ENCODE results near the gene PLOD1. TPM values are rescaled to one million over a fixed set of nuclear protein-coding genes. Genes with fewer than 3 reads are reported as not detected.

PLOD1 gene
- total RNA-seq, 1 experiment from 2014 or later = 94.8 TPM

DNA sequence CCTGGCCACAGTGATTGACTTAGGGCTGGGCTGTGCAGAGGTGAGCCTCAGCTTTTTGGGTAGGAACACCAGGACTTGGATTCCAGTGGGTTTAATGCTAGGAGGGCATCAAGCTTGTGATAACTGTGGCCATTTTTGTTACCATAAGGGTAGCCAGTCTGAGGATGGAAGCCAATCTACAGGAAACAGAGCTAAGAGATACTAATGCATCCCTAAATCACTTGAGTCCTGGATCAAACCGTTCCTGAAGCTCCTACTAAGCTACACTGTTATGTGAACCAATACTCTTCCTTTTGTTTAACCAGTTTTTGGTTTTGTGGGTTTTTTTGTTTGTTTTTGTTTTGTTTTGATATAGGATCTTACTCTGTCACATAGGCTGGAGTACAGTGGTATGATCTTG, 20.5 kb upstream of the PLOD1 start:
- ChIA-PET CTCF (no interaction called here), POLR2A (ENCODE audit: low non-redundant PET) (no interaction called here)
- DNase-seq (ENCODE audit: low spot score) = no peak
- H3K27me3 ChIP-seq (replicated peaks; ENCODE audit: insufficient read depth, low read depth, low read length, poor library complexity) = no peaks in the 10 kb centered on the region
- no peaks in the 10 kb centered on the region for H3K9me3 ChIP-seq (ENCODE audit: low read depth, low read length, poor library complexity, severe bottlenecking)
- BruUV-seq (replicated peaks) = no TSS peak
- H3K27ac ChIP-seq (ENCODE audit: low read depth, low read length, poor library complexity, severe bottlenecking) = no peak overlapping the region
- peaks cover 5% of the 10 kb centered on the region for H3K36me3 ChIP-seq (ENCODE audit: insufficient read depth, low read length, poor library complexity, severe bottlenecking)
- H3K4me1 ChIP-seq (ENCODE audit: insufficient read depth, low read length, poor library complexity, severe bottlenecking) = peaks cover 4% of the 10 kb centered on the region
- H3K4me3 ChIP-seq (ENCODE audit: low read depth, low read length, poor library complexity, severe bottlenecking) = no peak overlapping the region
- no peak for TF ChIP-seq EZH2 (IDR thresholded peaks at IDR 0.05; ENCODE audit: borderline replicate concordance, low read depth, low read length, poor library complexity, severe bottlenecking)
- TF ChIP-seq, protein P1, sequence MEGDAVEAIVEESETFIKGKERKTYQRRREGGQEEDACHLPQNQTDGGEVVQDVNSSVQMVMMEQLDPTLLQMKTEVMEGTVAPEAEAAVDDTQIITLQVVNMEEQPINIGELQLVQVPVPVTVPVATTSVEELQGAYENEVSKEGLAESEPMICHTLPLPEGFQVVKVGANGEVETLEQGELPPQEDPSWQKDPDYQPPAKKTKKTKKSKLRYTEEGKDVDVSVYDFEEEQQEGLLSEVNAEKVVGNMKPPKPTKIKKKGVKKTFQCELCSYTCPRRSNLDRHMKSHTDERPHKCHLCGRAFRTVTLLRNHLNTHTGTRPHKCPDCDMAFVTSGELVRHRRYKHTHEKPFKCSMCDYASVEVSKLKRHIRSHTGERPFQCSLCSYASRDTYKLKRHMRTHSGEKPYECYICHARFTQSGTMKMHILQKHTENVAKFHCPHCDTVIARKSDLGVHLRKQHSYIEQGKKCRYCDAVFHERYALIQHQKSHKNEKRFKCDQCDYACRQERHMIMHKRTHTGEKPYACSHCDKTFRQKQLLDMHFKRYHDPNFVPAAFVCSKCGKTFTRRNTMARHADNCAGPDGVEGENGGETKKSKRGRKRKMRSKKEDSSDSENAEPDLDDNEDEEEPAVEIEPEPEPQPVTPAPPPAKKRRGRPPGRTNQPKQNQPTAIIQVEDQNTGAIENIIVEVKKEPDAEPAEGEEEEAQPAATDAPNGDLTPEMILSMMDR (conservative IDR thresholded peaks at IDR 0.05; ENCODE audit: low read depth, low read length) = no peak
- intact Hi-C loops (cut with micrococcal nuclease; ENCODE audit: unreplicated experiment) = no loop called here

- no peaks in the 10 kb centered on the region for H3K9me3 ChIP-seq (ENCODE audit: low read depth, low read length, poor library complexity, severe bottlenecking)
- no peak overlapping the region for H3K4me3 ChIP-seq (ENCODE audit: low read depth, low read length, poor library complexity, severe bottlenecking)
- no peaks in the 10 kb centered on the region for H3K4me1 ChIP-seq (ENCODE audit: insufficient read depth, low read length, poor library complexity, severe bottlenecking)
- BruUV-seq (replicated peaks) = no TSS peak
- intact Hi-C loops (cut with micrococcal nuclease; ENCODE audit: unreplicated experiment) = no loop called here
- POLR2A ChIA-PET (ENCODE audit: low non-redundant PET) = interaction anchor here (0.5 to 0.8 kb wide), 2 partner anchors 11 to 100 kb away, joined by 3 to 6 read pairs; partner anchors contain the start of gene MIIP
- no peak overlapping the region for H3K27ac ChIP-seq (ENCODE audit: low read depth, low read length, poor library complexity, severe bottlenecking)
- DNase-seq (ENCODE audit: low spot score) = no peak
- TF ChIP-seq, protein P1 (conservative IDR thresholded peaks at IDR 0.05; ENCODE audit: low read depth, low read length) = no peak
- peaks cover 21% of the 10 kb centered on the region for H3K36me3 ChIP-seq (ENCODE audit: insufficient read depth, low read length, poor library complexity, severe bottlenecking)
- no peaks in the 10 kb centered on the region for H3K27me3 ChIP-seq (replicated peaks; ENCODE audit: insufficient read depth, low read depth, low read length, poor library complexity)
- CTCF ChIA-PET = no interaction called here
Observed at GRCh38 chr1:11918799-11919519, 15.6 kb upstream of the PLOD1 start.

- intact Hi-C loops (cut with micrococcal nuclease; ENCODE audit: unreplicated experiment) = no loop called here
- Histone ChIP-seq H3K36me3 (ENCODE audit: insufficient read depth, low read length, poor library complexity, severe bottlenecking) (peaks cover 21% of the 10 kb centered on the region), H3K4me3 (ENCODE audit: low read depth, low read length, poor library complexity, severe bottlenecking) (no peak overlapping the region), H3K27ac (ENCODE audit: low read depth, low read length, poor library complexity, severe bottlenecking) (no peak overlapping the region), H3K4me1 (ENCODE audit: insufficient read depth, low read length, poor library complexity, severe bottlenecking) (peaks cover 3% of the 10 kb centered on the region), H3K9me3 (ENCODE audit: low read depth, low read length, poor library complexity, severe bottlenecking) (no peaks in the 10 kb centered on the region), H3K27me3 (replicated peaks; ENCODE audit: insufficient read depth, low read depth, low read length, poor library complexity) (no peaks in the 10 kb centered on the region)
- POLR2A ChIA-PET (ENCODE audit: low non-redundant PET) = no interaction called here
- no TSS peak for BruUV-seq (replicated peaks)
- DNase-seq (ENCODE audit: low spot score) = no peak
- TF ChIP-seq EZH2 (IDR thresholded peaks at IDR 0.05; ENCODE audit: borderline replicate concordance, low read depth, low read length, poor library complexity, severe bottlenecking) = no peak
- TF ChIP-seq, protein P1 (conservative IDR thresholded peaks at IDR 0.05; ENCODE audit: low read depth, low read length) = no peak
- CTCF ChIA-PET = no interaction called here
Observed at GRCh38 chr1:11919621-11920020, 14.9 kb upstream of the PLOD1 start.

Measured in A673 (cell line).